K562 (cell line): Measurements from ENCODE around the gene DGCR8. TPM values are rescaled to one million over a fixed set of nuclear protein-coding genes. Genes with fewer than 3 reads are reported as not detected.
A peak's percentile ranks its signal among the peaks of the same experiment; 100 is the strongest.

Experiments
- BCOR ChIP-seq: fragments of 450-650 bp; IDR thresholded peaks from 2 replicates; pipeline ENCODE4 v1.6.1; 2016
- DEAF1 ChIP-seq: fragments of 450-650 bp; formaldehyde crosslinking; IDR thresholded peaks from 2 replicates; pipeline ENCODE4 v1.4.0; 2020; ENCODE audit warnings: mild to moderate bottlenecking, moderate library complexity
- DMBX1 ChIP-seq: fragments of 250-450 bp; sonication (Bioruptor Pico); IDR thresholded peaks from 2 replicates; pipeline ENCODE4 v1.8.0; 2022; ENCODE audit warnings: inconsistent platforms, mild to moderate bottlenecking, moderate library complexity, borderline replicate concordance
- EGR1 ChIP-seq: fragments of 450-650 bp; conservative IDR thresholded peaks from 2 replicates; pipeline ENCODE4 v1.6.1; 2017; ENCODE audit warnings: mild to moderate bottlenecking
- ERF ChIP-seq: fragments of 450-650 bp; formaldehyde crosslinking; IDR thresholded peaks from 2 replicates; pipeline ENCODE4 v1.4.0; 2020; ENCODE audit warnings: mild to moderate bottlenecking, mixed read lengths
- FIP1L1 ChIP-seq: fragments of 200-400 bp; formaldehyde crosslinking; IDR thresholded peaks from 2 replicates; pipeline ENCODE4 v1.6.1; 2018; ENCODE audit warnings: mild to moderate bottlenecking, low read depth, low read length; ENCODE audit not compliant: poor library complexity, severe bottlenecking
- HDAC8 ChIP-seq: fragments of 450-650 bp; IDR thresholded peaks from 2 replicates; pipeline ENCODE4 v1.6.1; 2016; ENCODE audit warnings: mild to moderate bottlenecking, missing genetic modification characterization, moderate library complexity, missing compliant biosample characterization
- HMBOX1 ChIP-seq: sonication (generic); IDR thresholded peaks from 2 replicates; pipeline ENCODE4 v1.6.1; 2016
- KDM1A ChIP-seq, 2 experiments: fragments of 450-650 bp; IDR thresholded peaks; 2 replicates each; pipeline ENCODE4 v1.6.1; 2016; ENCODE audit warnings: mild to moderate bottlenecking in 2 of 2
- LARP7 ChIP-seq: fragments of 450-650 bp; IDR thresholded peaks from 2 replicates; pipeline ENCODE4 v1.6.1; 2016
- MECOM ChIP-seq: fragments of 250-450 bp; sonication (Bioruptor Pico); IDR thresholded peaks from 2 replicates; pipeline ENCODE4 v1.8.0; 2022; ENCODE audit warnings: inconsistent platforms
- MYBL2 ChIP-seq, 2 experiments: fragments of 450-650 bp in 1 of 2; sonication (generic) in 1 of 2; formaldehyde crosslinking in 1 of 2; IDR thresholded peaks; 2 replicates each; pipeline versions ENCODE4 v1.6.1 to v1.8.1; 2017 to 2022; ENCODE audit warnings: borderline replicate concordance in 1 of 2, inconsistent platforms in 1 of 2, low read depth in 1 of 2, mild to moderate bottlenecking in 1 of 2, missing genetic modification reagents in 1 of 2, moderate library complexity in 1 of 2
- NR3C1 ChIP-seq: sonication (generic); formaldehyde crosslinking; IDR thresholded peaks from 2 replicates; pipeline ENCODE4 v1.8.1; 2022; ENCODE audit warnings: missing genetic modification reagents
- PHTF2 ChIP-seq: fragments of 250-450 bp; sonication (Bioruptor Pico); IDR thresholded peaks from 2 replicates; pipeline ENCODE4 v1.5.0; 2021; ENCODE audit warnings: mild to moderate bottlenecking
- POLR2AphosphoS5 ChIP-seq: IDR thresholded peaks from 2 replicates; pipeline ENCODE4 v1.6.1; 2011; ENCODE audit warnings: mild to moderate bottlenecking, low read depth, low read length, moderate library complexity; ENCODE audit not compliant: control insufficient read depth, insufficient read depth
- PRDM10 ChIP-seq: fragments of 450-650 bp; IDR thresholded peaks from 2 replicates; pipeline ENCODE4 v1.6.1; 2018; ENCODE audit not compliant: partially characterized antibody
- SMARCB1 ChIP-seq: IDR thresholded peaks from 2 replicates; pipeline ENCODE4 v1.6.1; 2011; ENCODE audit warnings: improper control_type of control experiment, low read depth; ENCODE audit not compliant: insufficient read length
- ZNF217 ChIP-seq: sonication (generic); formaldehyde crosslinking; IDR thresholded peaks from 2 replicates; pipeline ENCODE4 v1.8.0; 2022; ENCODE audit warnings: mild to moderate bottlenecking, missing genetic modification reagents
- ZNF408 ChIP-seq: fragments of 250-450 bp; sonication (Bioruptor Pico); IDR thresholded peaks from 2 replicates; pipeline ENCODE4 v1.4.0; 2020; ENCODE audit warnings: low read depth, mild to moderate bottlenecking, moderate library complexity
- ZNF561 ChIP-seq: fragments of 450-650 bp; formaldehyde crosslinking; conservative IDR thresholded peaks from 2 replicates; pipeline ENCODE4 v1.4.0; 2020; ENCODE audit warnings: mild to moderate bottlenecking, moderate library complexity
- polyA plus RNA-seq, 8 experiments: library from polyadenylated mRNA; depleted of rRNA in 4 of 8; stranded (reverse) in 5 of 8; unstranded in 3 of 8; fragments of >200 nt; fragmentation: Nextera tagmentation in 2 of 8; fragmentation: Illumina TruSeq in 1 of 8; extraction: Ambion mirVana in 2 of 8; extraction: Trizol in 1 of 8; gene quantifications; 2 replicates each; pipeline versions ENCODE4 v1.2.1 to v1.2.3, GENCODE V29; 2011 to 2014; ENCODE audit warnings: inconsistent platforms in 1 of 8, missing spikeins in 1 of 8
- total RNA-seq, 7 experiments: library from RNA; depleted of rRNA in 6 of 7; stranded (reverse); fragments of >200 nt in 6 of 7; fragmentation: Illumina TruSeq in 2 of 7; extraction: Trizol in 2 of 7; gene quantifications; 2 replicates each; pipeline versions ENCODE4 v1.2.1 to v1.2.3, GENCODE V29; 2011 to 2021; ENCODE audit warnings: low replicate concordance in 1 of 7

DGCR8 gene
- total and polyA plus RNA-seq, 9 of the 15 experiments (the other 6 are each of a cell fraction or from before 2014, with no cell fraction given) = 5.9 to 144 (median 80.1) TPM

GRCh38 chr22:20116951-20117632 lies 37.1 kb downstream of the DGCR8 start, which contains the start of gene TRMT2A (continued):
- TF ChIP-seq HMBOX1 (no peak), EGR1 (no peak), NR3C1 (CRISPR knock-in tag) (no peak), ZNF561 (CRISPR knock-in tag) (no peak), BCOR (peak; percentile 88), SMARCB1 (no peak), FIP1L1 (no peak), MECOM (no peak), DMBX1 (CRISPR knock-in tag) (peak; percentile 89), LARP7 (no peak), ZNF408 (CRISPR knock-in tag) (no peak), HDAC8 (tag) (peak; percentile 95), DEAF1 (CRISPR knock-in tag) (no peak; the same call in 1 of the 2 replicates), ERF (CRISPR knock-in tag) (peak; percentile 93), POLR2AphosphoS5 (no peak), KDM1A (IDR thresholded peaks at IDR 0.05) (no peak), MYBL2 (IDR thresholded peaks at IDR 0.05; ENCODE audit: low read depth) (no peak), MYBL2 (CRISPR knock-in tag; IDR thresholded peaks at IDR 0.05; ENCODE audit: borderline replicate concordance) (no peak), PHTF2 (CRISPR knock-in tag) (no peak), ZNF217 (no peak), PRDM10 (no peak)
